A673 (cell line): ENCODE results near the gene SLCO3A1. TPM values are rescaled to one million over a fixed set of nuclear protein-coding genes. Genes with fewer than 3 reads are reported as not detected.

Source experiments
- BruUV-seq: library from RNA; stranded (reverse); fragments of 400-500 nt; replicated peaks from 2 replicates; lab custom pipeline; 2021; lab: Mats Ljungman, UMichigan
- CTCF ChIA-PET: fragments of 300-600 bp; sonication (Branson Sonifier 250); formaldehyde crosslinking; loops from one replicate; lab custom pipeline; 2022; ENCODE audit warnings: antibody characterized with exemption; lab: Charles Lee
- POLR2A ChIA-PET: fragments of 300-600 bp; sonication (Branson Sonifier 250); formaldehyde crosslinking; loops from one replicate; lab custom pipeline; 2022; ENCODE audit warnings: antibody characterized with exemption; ENCODE audit not compliant: low non-redundant PET; lab: Charles Lee
- DNase-seq: peaks from one replicate; pipeline ENCODE4 v3.0.0-alpha.2; 2015; ENCODE audit warnings: low spot score
- H3K27ac ChIP-seq: fragments of 200-600 bp; sonication (generic); 2 replicates; pipeline ENCODE4 v1.5.1; 2016; ENCODE audit warnings: mixed run types, low read depth, mild to moderate bottlenecking, mixed read lengths, antibody characterized with exemption, low read length; ENCODE audit not compliant: poor library complexity, severe bottlenecking
- H3K27me3 ChIP-seq: fragments of 200-600 bp; sonication (generic); replicated peaks from 2 replicates; pipeline ENCODE4 v1.6.1; 2017; ENCODE audit warnings: mixed run types, low read depth, mild to moderate bottlenecking, mixed read lengths, antibody characterized with exemption, low read length; ENCODE audit not compliant: insufficient read depth, poor library complexity
- H3K36me3 ChIP-seq: fragments of 200-600 bp; sonication (generic); 2 replicates; pipeline ENCODE4 v1.6.1; 2016; ENCODE audit warnings: mixed run types, mild to moderate bottlenecking, mixed read lengths, antibody characterized with exemption, low read length; ENCODE audit not compliant: insufficient read depth, poor library complexity, severe bottlenecking
- H3K4me1 ChIP-seq: fragments of 200-600 bp; sonication (generic); 2 replicates; pipeline ENCODE4 v1.6.1; 2017; ENCODE audit warnings: mixed run types, mild to moderate bottlenecking, mixed read lengths, antibody characterized with exemption, low read length; ENCODE audit not compliant: insufficient read depth, poor library complexity, severe bottlenecking
- H3K4me3 ChIP-seq: fragments of 200-600 bp; sonication (generic); 2 replicates; pipeline ENCODE4 v1.5.1; 2016; ENCODE audit warnings: low read depth, mixed run types, mild to moderate bottlenecking, mixed read lengths, low read length; ENCODE audit not compliant: poor library complexity, severe bottlenecking
- H3K9me3 ChIP-seq: fragments of 200-600 bp; sonication (generic); 2 replicates; pipeline ENCODE4 v1.6.1; 2016; ENCODE audit warnings: mixed run types, low read depth, mild to moderate bottlenecking, mixed read lengths, antibody characterized with exemption, low read length; ENCODE audit not compliant: poor library complexity, severe bottlenecking
- CTCF ChIP-seq: fragments of 300-800, 200-600 bp; sonication (generic); conservative IDR thresholded peaks from 2 replicates; pipeline ENCODE4 v1.5.1; 2017; ENCODE audit warnings: low read depth, mild to moderate bottlenecking, antibody characterized with exemption, low read length, moderate library complexity, mixed read lengths
- EZH2 ChIP-seq: fragments of 200-600 bp; sonication (generic); IDR thresholded peaks from 2 replicates; pipeline ENCODE4 v1.6.1; 2017; ENCODE audit warnings: borderline replicate concordance, low read depth, mild to moderate bottlenecking, mixed read lengths, antibody characterized with exemption, low read length; ENCODE audit not compliant: poor library complexity, severe bottlenecking
- intact Hi-C: fragments of 100-400 bp; cut with micrococcal nuclease; formaldehyde crosslinking; loops from one replicate; pipeline ENCODE4 v1.10.0; 2022; ENCODE audit not compliant: unreplicated experiment
- total RNA-seq: library from RNA; stranded (reverse); gene quantifications from 2 replicates; pipeline ENCODE4 v1.2.3, GENCODE V29; 2021

The SLCO3A1 gene
- total RNA-seq, 1 experiment from 2014 or later = 16.6 TPM

GRCh38 chr15:91892436-91892835 lies 38.9 kb downstream of the SLCO3A1 start:
- Histone ChIP-seq H3K27ac (no peak overlapping the region), H3K9me3 (no peaks in the 10 kb centered on the region), H3K27me3 (no peaks in the 10 kb centered on the region), H3K4me1 (no peaks in the 10 kb centered on the region), H3K36me3 (no peaks in the 10 kb centered on the region), H3K4me3 (no peak overlapping the region)
- TF ChIP-seq CTCF = no peak
- no peak for TF ChIP-seq EZH2
- BruUV-seq = no TSS peak
- intact Hi-C loops = no loop called here
- CTCF ChIA-PET = no interaction called here
- DNase-seq = no peak
- POLR2A ChIA-PET = no interaction called here

DNA sequence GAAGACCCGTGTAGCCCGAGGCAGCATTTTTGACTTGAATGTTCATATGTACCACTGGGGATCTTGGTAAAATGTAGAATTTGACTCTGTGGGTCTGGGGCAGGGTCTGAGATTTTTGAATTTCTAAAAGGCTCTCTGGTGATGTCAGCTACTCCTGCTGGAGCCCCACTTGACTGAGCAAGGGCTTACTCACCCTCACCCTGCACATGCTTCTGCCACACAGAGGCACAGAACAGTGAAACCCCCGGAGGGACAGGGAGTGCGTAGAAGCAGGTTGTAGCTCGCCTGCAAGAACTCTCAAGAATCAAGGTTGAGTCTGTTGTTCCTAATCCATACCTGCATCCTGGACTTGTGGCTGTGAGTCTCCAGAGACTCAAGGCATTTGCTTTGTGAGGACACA lies 41.1 kb downstream of the SLCO3A1 start:
- no peak for DNase-seq
- H3K4me3 ChIP-seq = no peak overlapping the region
- intact Hi-C loops = no loop called here
- BruUV-seq = no TSS peak
- H3K27me3 ChIP-seq = no peaks in the 10 kb centered on the region
- ChIA-PET CTCF (no interaction called here), POLR2A (no interaction called here)
- H3K9me3 ChIP-seq = no peaks in the 10 kb centered on the region
- no peak for TF ChIP-seq EZH2
- no peak for TF ChIP-seq CTCF
- no peaks in the 10 kb centered on the region for H3K36me3 ChIP-seq
- H3K27ac ChIP-seq = no peak overlapping the region
- no peaks in the 10 kb centered on the region for H3K4me1 ChIP-seq

DNA sequence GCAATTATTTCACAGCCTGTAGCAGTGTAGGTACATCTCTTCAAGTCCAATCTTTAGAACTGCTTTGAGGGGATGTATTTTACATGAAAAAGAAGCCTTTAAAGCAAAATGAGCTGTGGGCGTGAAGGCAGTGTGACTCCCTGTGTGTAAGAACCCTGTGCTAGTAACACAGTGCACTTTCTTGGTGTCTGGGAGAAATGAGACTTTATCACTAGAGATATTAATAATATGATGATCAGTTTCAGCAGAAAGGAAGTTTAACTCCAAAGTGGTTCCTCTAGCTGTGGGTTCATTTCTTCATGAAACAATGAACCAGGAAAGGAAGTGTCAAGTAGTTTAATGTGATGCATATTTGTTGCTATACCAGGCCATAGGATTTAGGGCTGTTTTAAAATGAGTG lies 41.5 kb downstream of the SLCO3A1 start:
- no peak overlapping the region for H3K4me3 ChIP-seq
- BruUV-seq = no TSS peak
- TF ChIP-seq CTCF (no peak), EZH2 (no peak)
- H3K9me3 ChIP-seq = no peaks in the 10 kb centered on the region
- POLR2A ChIA-PET = no interaction called here
- H3K36me3 ChIP-seq = no peaks in the 10 kb centered on the region
- no peaks in the 10 kb centered on the region for H3K4me1 ChIP-seq
- DNase-seq = no peak
- intact Hi-C loops = no loop called here
- no peak overlapping the region for H3K27ac ChIP-seq
- CTCF ChIA-PET = no interaction called here
- no peaks in the 10 kb centered on the region for H3K27me3 ChIP-seq
